K562 (cell line): ENCODE results near the gene SERTAD2. TPM values are rescaled to one million over a fixed set of nuclear protein-coding genes. Genes with fewer than 3 reads are reported as not detected.

Source experiments
- ARID3A ChIP-seq: IDR thresholded peaks from 2 replicates; pipeline ENCODE4 v1.6.1; 2012; ENCODE audit warnings: low read depth, low read length, improper control_type of control experiment, borderline replicate concordance
- CBFB ChIP-seq: sonication (generic); formaldehyde crosslinking; IDR thresholded peaks from 2 replicates; pipeline ENCODE4 v1.4.0; 2020; ENCODE audit warnings: mild to moderate bottlenecking, missing genetic modification reagents
- CHD7 ChIP-seq: fragments of 200-600 bp; sonication (generic); IDR thresholded peaks from one replicate; pipeline ENCODE4 v1.6.1; 2012; ENCODE audit warnings: mild to moderate bottlenecking, low read depth, low read length, inconsistent platforms
- E2F1 ChIP-seq: sonication (generic); formaldehyde crosslinking; IDR thresholded peaks from 2 replicates; pipeline ENCODE4 v1.8.1; 2023; ENCODE audit warnings: mild to moderate bottlenecking, missing genetic modification reagents, moderate library complexity
- ERF ChIP-seq: fragments of 450-650 bp; formaldehyde crosslinking; IDR thresholded peaks from 2 replicates; pipeline ENCODE4 v1.4.0; 2020; ENCODE audit warnings: mild to moderate bottlenecking, mixed read lengths
- HNRNPL ChIP-seq: fragments of 200-400 bp; formaldehyde crosslinking; IDR thresholded peaks from 2 replicates; pipeline ENCODE4 v1.6.1; 2017; ENCODE audit warnings: low read depth, mild to moderate bottlenecking, low read length
- MIER1 ChIP-seq: fragments of 450-650 bp; IDR thresholded peaks from 2 replicates; pipeline ENCODE4 v1.6.1; 2016; ENCODE audit warnings: antibody characterized with exemption, mild to moderate bottlenecking, low read depth
- MNT ChIP-seq, 2 experiments: fragments of 450-650 bp; conservative IDR thresholded peaks; 2 replicates each; pipeline ENCODE4 v1.6.1; 2017; ENCODE audit warnings: mild to moderate bottlenecking in 2 of 2, moderate library complexity in 2 of 2
- ZBTB17 ChIP-seq: fragments of 450-650 bp; formaldehyde crosslinking; IDR thresholded peaks from 2 replicates; pipeline ENCODE4 v1.4.0; 2020; ENCODE audit warnings: mild to moderate bottlenecking
- ZNF644 ChIP-seq: fragments of 200-800 bp; sonication (Bioruptor generic); IDR thresholded peaks from 2 replicates; pipeline ENCODE4 v1.6.1; 2016; ENCODE audit warnings: low read depth, missing genetic modification characterization, missing compliant biosample characterization
- polyA plus RNA-seq, 8 experiments: library from polyadenylated mRNA; depleted of rRNA in 4 of 8; stranded (reverse) in 5 of 8; unstranded in 3 of 8; fragments of >200 nt; fragmentation: Nextera tagmentation in 2 of 8; fragmentation: Illumina TruSeq in 1 of 8; extraction: Ambion mirVana in 2 of 8; extraction: Trizol in 1 of 8; gene quantifications; 2 replicates each; pipeline versions ENCODE4 v1.2.1 to v1.2.3, GENCODE V29; 2011 to 2014; ENCODE audit warnings: inconsistent platforms in 1 of 8, missing spikeins in 1 of 8
- total RNA-seq, 7 experiments: library from RNA; depleted of rRNA in 6 of 7; stranded (reverse); fragments of >200 nt in 6 of 7; fragmentation: Illumina TruSeq in 2 of 7; extraction: Trizol in 2 of 7; gene quantifications; 2 replicates each; pipeline versions ENCODE4 v1.2.1 to v1.2.3, GENCODE V29; 2011 to 2021; ENCODE audit warnings: low replicate concordance in 1 of 7

SERTAD2 gene
- total and polyA plus RNA-seq, 9 of the 15 experiments (the other 6 are each of a cell fraction or from before 2014, with no cell fraction given), result 3.0 to 12.5 (median 6.1) TPM

- TF ChIP-seq E2F1, result no peak
- no peak for TF ChIP-seq CBFB (CRISPR knock-in tag)
- TF ChIP-seq HNRNPL, result no peak
- TF ChIP-seq MNT (conservative IDR thresholded peaks at IDR 0.05), result peak; percentile 51 to 82
- no peak for TF ChIP-seq ZNF644 (tag)
- TF ChIP-seq ERF (CRISPR knock-in tag), result no peak
- TF ChIP-seq ZBTB17 (CRISPR knock-in tag), result peak; percentile 51; the same call in 1 of the 2 replicates
- no peak for TF ChIP-seq CHD7
- TF ChIP-seq ARID3A, result no peak
- TF ChIP-seq MIER1, result no peak
Measured at GRCh38 chr2:64606479-64607363, 47.0 kb downstream of the SERTAD2 start (continued).
